ENCODE data around the gene MRGPRX1. TPM values are rescaled to one million over a fixed set of nuclear protein-coding genes. Genes with fewer than 3 reads are reported as not detected.

MRGPRX1 gene
- polyA plus RNA-seq, 2 of the 4 experiments (the other 2 are of a cell fraction): not detected

DNA sequence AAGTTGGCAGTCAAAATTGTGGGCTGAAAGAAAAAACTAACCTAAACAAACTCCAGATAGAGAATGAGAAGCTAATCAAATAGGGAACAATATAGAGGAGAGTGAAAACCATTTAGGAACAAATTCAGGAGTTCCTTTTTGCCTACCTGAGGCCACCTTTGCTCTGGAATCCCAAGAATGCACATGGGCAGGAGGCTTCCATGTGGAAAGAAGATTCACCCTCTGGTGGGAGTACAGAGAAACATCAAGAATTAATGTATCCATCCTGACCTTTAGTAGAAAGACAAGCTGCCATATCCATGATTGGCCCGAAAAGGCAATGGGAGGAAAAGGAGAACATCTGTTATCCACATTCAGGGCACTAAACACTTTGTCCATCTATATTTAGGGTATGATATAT lies 35.0 kb upstream of the MRGPRX1 start (continued):
- TF ChIP-seq RNF2 (IDR thresholded peaks at IDR 0.05; ENCODE audit: borderline replicate concordance, low read depth): no peak
- no peak for TF ChIP-seq NR3C1 (IDR thresholded peaks at IDR 0.05)
- TF ChIP-seq, protein P1, sequence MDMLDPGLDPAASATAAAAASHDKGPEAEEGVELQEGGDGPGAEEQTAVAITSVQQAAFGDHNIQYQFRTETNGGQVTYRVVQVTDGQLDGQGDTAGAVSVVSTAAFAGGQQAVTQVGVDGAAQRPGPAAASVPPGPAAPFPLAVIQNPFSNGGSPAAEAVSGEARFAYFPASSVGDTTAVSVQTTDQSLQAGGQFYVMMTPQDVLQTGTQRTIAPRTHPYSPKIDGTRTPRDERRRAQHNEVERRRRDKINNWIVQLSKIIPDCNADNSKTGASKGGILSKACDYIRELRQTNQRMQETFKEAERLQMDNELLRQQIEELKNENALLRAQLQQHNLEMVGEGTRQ (IDR thresholded peaks at IDR 0.05): no peak

DNA sequence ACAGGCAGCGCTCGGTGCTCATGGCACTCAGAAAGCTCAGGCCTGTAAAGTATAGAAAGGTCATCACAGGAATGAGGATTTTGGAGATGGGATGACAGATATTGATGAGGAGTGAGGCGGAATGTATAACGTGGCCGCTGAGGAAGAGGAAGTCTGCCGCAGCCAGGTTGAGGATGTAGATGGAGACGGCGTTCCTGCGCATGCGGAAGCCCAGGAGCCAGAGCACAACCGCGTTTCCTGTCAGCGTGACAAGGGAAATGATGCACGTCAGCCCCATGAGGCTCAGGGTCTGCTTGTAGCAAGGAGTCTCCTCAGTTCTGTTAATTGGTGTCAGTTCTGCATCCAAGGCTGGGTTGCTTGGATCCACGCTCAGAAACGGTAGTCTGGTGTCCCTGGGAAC lies 33.1 kb upstream of the MRGPRX1 start:
- Histone ChIP-seq H3K9me3 (no peaks in the 10 kb centered on the region), H3K4me3 (no peak overlapping the region), H3K4me1 (no peaks in the 10 kb centered on the region), H3K4me2 (no peak overlapping the region), H3K27ac (no peak overlapping the region)
- ChIA-PET CTCF (no interaction called here), POLR2A (no interaction called here)
- ATAC-seq (no peak), FAIRE-seq (no peak), DNase-seq (ENCODE audit: low read depth in 1 of 2, low spot score in 1 of 2) (no peak)
- WGBS (ENCODE audit: missing lambda C conversion rate): 56% methylated on average over 16 of the region's 16 CpGs
- no peak for TF ChIP-seq JUNB (IDR thresholded peaks at IDR 0.05)
- TF ChIP-seq, protein P2, sequence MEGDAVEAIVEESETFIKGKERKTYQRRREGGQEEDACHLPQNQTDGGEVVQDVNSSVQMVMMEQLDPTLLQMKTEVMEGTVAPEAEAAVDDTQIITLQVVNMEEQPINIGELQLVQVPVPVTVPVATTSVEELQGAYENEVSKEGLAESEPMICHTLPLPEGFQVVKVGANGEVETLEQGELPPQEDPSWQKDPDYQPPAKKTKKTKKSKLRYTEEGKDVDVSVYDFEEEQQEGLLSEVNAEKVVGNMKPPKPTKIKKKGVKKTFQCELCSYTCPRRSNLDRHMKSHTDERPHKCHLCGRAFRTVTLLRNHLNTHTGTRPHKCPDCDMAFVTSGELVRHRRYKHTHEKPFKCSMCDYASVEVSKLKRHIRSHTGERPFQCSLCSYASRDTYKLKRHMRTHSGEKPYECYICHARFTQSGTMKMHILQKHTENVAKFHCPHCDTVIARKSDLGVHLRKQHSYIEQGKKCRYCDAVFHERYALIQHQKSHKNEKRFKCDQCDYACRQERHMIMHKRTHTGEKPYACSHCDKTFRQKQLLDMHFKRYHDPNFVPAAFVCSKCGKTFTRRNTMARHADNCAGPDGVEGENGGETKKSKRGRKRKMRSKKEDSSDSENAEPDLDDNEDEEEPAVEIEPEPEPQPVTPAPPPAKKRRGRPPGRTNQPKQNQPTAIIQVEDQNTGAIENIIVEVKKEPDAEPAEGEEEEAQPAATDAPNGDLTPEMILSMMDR (IDR thresholded peaks at IDR 0.05): no peak
- TF ChIP-seq HEYL (CRISPR knock-in tag; IDR thresholded peaks at IDR 0.05): no peak
- no peak for TF ChIP-seq EHF (CRISPR knock-in tag; IDR thresholded peaks at IDR 0.05)
- TF ChIP-seq HOXA7 (CRISPR knock-in tag; IDR thresholded peaks at IDR 0.05): no peak
- TF ChIP-seq, protein P3, sequence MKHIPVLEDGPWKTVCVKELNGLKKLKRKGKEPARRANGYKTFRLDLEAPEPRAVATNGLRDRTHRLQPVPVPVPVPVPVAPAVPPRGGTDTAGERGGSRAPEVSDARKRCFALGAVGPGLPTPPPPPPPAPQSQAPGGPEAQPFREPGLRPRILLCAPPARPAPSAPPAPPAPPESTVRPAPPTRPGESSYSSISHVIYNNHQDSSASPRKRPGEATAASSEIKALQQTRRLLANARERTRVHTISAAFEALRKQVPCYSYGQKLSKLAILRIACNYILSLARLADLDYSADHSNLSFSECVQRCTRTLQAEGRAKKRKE (CRISPR knock-in tag; IDR thresholded peaks at IDR 0.05; ENCODE audit: low read depth): no peak
- TF ChIP-seq RAD21 (conservative IDR thresholded peaks at IDR 0.05 in 1 of 2, IDR thresholded peaks at IDR 0.05 in 1 of 2): no peak
- no peak for TF ChIP-seq BHLHE40 (IDR thresholded peaks at IDR 0.05; ENCODE audit: low read depth, low read length)
- TF ChIP-seq JUN (IDR thresholded peaks at IDR 0.05): no peak
- no peak for TF ChIP-seq PHF8 (IDR thresholded peaks at IDR 0.05; ENCODE audit: borderline replicate concordance, low read depth)
- TF ChIP-seq FOXS1 (CRISPR knock-in tag; IDR thresholded peaks at IDR 0.05): no peak
- TF ChIP-seq, protein P4, sequence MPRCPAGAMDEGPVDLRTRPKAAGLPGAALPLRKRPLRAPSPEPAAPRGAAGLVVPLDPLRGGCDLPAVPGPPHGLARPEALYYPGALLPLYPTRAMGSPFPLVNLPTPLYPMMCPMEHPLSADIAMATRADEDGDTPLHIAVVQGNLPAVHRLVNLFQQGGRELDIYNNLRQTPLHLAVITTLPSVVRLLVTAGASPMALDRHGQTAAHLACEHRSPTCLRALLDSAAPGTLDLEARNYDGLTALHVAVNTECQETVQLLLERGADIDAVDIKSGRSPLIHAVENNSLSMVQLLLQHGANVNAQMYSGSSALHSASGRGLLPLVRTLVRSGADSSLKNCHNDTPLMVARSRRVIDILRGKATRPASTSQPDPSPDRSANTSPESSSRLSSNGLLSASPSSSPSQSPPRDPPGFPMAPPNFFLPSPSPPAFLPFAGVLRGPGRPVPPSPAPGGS (IDR thresholded peaks at IDR 0.05): no peak
- no peak for TF ChIP-seq HOXB13 (CRISPR knock-in tag; IDR thresholded peaks at IDR 0.05; ENCODE audit: low read depth)

DNA sequence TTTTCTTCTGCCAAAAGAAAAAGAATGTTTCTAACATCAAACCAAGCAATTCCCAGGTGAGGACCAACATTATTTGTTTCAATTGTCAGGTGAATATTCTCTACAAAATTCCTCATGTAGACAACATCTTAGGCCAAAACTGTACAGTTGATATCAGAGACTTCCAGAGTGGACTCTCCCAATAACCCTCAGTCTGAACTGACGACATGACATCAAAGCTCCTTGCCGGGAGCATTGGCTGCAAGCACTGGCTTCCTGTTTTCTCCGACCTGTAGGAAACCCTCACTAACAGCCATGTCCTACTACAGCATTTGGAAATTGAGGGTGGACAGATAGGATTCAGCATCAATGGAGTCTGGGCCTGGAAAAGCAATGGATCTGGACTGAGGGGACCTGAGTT lies 30.5 kb upstream of the MRGPRX1 start:
- Histone ChIP-seq H3K4me3 (no peak overlapping the region), H3K27ac (no peak overlapping the region), H3K4me2 (no peak overlapping the region), H3K9me3 (no peaks in the 10 kb centered on the region), H3K4me1 (no peaks in the 10 kb centered on the region)
- TF ChIP-seq RFX5 (IDR thresholded peaks at IDR 0.05) (no peak), CHD4 (IDR thresholded peaks at IDR 0.05; ENCODE audit: borderline replicate concordance) (no peak)
- ChIA-PET CTCF (no interaction called here), POLR2A (no interaction called here)
- ATAC-seq (no peak), DNase-seq (ENCODE audit: low read depth in 1 of 2, low spot score in 1 of 2) (no peak), FAIRE-seq (no peak)
- 6% methylated on average over 3 of the region's 3 CpGs for WGBS (ENCODE audit: missing lambda C conversion rate)

Data from A549 (cell line).